ENCODE results near the gene NELL2.
"Not testable (repeated sequence)": the region's sequence is repeated elsewhere in the genome, so short reads cannot be mapped to it uniquely, and the experiment has no call there.

NELL2 gene
- 51.7 to 434 (median 160) reads per million in 9 experiments for total RNA-seq

GRCh38 chr12:44875954-44876543 is at the start of gene NELL2:
NELL2 (minus strand) TSS chr12:44876315; CDS start chr12:44875869, 446 bp downstream.
- peak within 1 kb of the TSS; percentile 80 to 89 for H3K27ac Mint-ChIP-seq
- peaks cover 23 to 32% of the 10 kb centered on the region in 2 donors for H3K27me3 Mint-ChIP-seq
- peak within 1 kb of the TSS; percentile 88 to 98 for H3K4me3 Mint-ChIP-seq
- peaks cover 9% of the 10 kb centered on the region for H3K36me3 Mint-ChIP-seq (ENCODE audit: insufficient read depth)
- DNase-seq (peak; percentile 21 to 33 (median 26)), ATAC-seq (replicated peaks) (peak; percentile 65)
- H3K9me3 Mint-ChIP-seq = peaks cover under 1 to 2% of the 10 kb centered on the region in 2 donors
- H3K4me1 Mint-ChIP-seq (ENCODE audit: low read depth in 2 of 2) = peaks cover 16 to 27% of the 10 kb centered on the region in 2 donors

GRCh38 chr12:44921736-44922135 is 45.6 kb upstream of the NELL2 start:
- no peaks in the 10 kb centered on the region for H3K4me1 Mint-ChIP-seq (ENCODE audit: low read depth in 2 of 2)
- H3K4me3 Mint-ChIP-seq = no peak overlapping the region
- H3K36me3 Mint-ChIP-seq (ENCODE audit: insufficient read depth) = no peaks in the 10 kb centered on the region
- H3K27ac Mint-ChIP-seq = no peak overlapping the region
- H3K9me3 Mint-ChIP-seq = no peaks in the 10 kb centered on the region
- DNase-seq (no peak), ATAC-seq (replicated peaks) (no peak)
- H3K27me3 Mint-ChIP-seq = peaks cover 0 to 13% of the 10 kb centered on the region in 2 donors

DNA sequence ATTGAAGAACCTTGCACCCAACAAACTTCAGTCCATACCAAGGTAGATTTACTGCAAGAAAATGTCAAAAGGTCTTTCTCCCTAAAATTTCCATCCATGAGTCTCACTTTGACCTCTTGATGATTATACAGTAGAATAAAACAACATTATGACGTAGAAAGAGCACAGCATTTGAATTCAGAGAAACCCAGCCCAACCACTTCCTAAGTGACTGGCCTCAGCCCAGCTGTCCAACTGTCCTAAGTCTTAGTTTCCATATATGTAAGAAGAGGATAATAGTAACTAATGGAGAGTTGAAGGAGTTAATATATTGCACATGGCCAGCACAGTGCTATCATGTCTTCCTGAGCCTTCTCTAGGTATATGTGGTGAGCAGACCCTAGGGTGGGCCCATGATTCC is 41.0 kb upstream of the NELL2 start:
- Mint-ChIP-seq H3K27ac (no peak overlapping the region), H3K9me3 (no peaks in the 10 kb centered on the region), H3K4me3 (no peak overlapping the region), H3K4me1 (ENCODE audit: low read depth in 2 of 2) (peaks cover 0 to 3% of the 10 kb centered on the region in 2 donors), H3K27me3 (peaks cover 0 to 7% of the 10 kb centered on the region in 2 donors), H3K36me3 (ENCODE audit: insufficient read depth) (no peaks in the 10 kb centered on the region)
- ATAC-seq (replicated peaks) = no peak
- no peak for DNase-seq

DNA sequence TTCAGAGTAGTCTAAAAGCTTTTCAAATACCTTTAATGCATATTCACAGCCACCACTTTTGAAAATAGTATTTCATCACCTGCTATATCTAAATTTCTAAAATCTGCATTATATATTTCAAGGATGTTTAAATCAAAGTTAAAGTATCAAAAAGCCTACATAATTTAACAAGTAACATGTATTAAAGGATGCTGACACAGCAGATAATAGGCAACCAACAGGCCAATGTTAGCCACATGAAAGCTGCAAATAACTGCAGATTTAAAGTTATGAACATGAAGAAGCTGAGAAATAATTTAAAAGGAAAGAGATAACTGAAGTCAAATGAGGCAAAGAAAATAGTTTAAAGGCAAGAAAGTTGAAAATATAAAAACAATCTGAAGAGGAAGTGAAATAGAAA is 39.8 kb upstream of the NELL2 start:
- H3K9me3 Mint-ChIP-seq = no peaks in the 10 kb centered on the region
- ATAC-seq (replicated peaks) = no peak
- no peaks in the 10 kb centered on the region for H3K36me3 Mint-ChIP-seq (ENCODE audit: insufficient read depth)
- H3K27ac Mint-ChIP-seq = no peak overlapping the region
- H3K27me3 Mint-ChIP-seq = peaks cover 0 to 7% of the 10 kb centered on the region in 2 donors
- no peak for DNase-seq
- H3K4me1 Mint-ChIP-seq (ENCODE audit: low read depth in 2 of 2) = peaks cover 0 to 3% of the 10 kb centered on the region in 2 donors
- H3K4me3 Mint-ChIP-seq = no peak overlapping the region

GRCh38 chr12:44904321-44904720 is 28.2 kb upstream of the NELL2 start:
- peaks cover 9 to 14% of the 10 kb centered on the region in 2 donors for H3K27me3 Mint-ChIP-seq
- no peaks in the 10 kb centered on the region for H3K36me3 Mint-ChIP-seq (ENCODE audit: insufficient read depth)
- H3K27ac Mint-ChIP-seq = no peak overlapping the region
- DNase-seq (no peak), ATAC-seq (replicated peaks) (no peak)
- H3K4me1 Mint-ChIP-seq (ENCODE audit: low read depth in 2 of 2) = no peaks in the 10 kb centered on the region
- peaks cover 1 to 6% of the 10 kb centered on the region in 2 donors for H3K9me3 Mint-ChIP-seq
- no peak overlapping the region for H3K4me3 Mint-ChIP-seq

- not testable (repeated sequence) for ATAC-seq (replicated peaks)
Observed at GRCh38 chr12:44898108-44898507, 22.0 kb upstream of the NELL2 start.

GRCh38 chr12:44889926-44890325 is 13.8 kb upstream of the NELL2 start:
- no peak for ATAC-seq (replicated peaks)
- no peaks in the 10 kb centered on the region for H3K36me3 Mint-ChIP-seq (ENCODE audit: insufficient read depth)

More at GRCh38 chr12:44898108-44898507, 22.0 kb upstream of the NELL2 start:
- Mint-ChIP-seq H3K9me3 (peaks cover 4 to 10% of the 10 kb centered on the region in 2 donors), H3K27me3 (peaks cover 31% of the 10 kb centered on the region in 2 donors)
- not testable (repeated sequence) for H3K27ac Mint-ChIP-seq; DNase-seq; H3K4me3 Mint-ChIP-seq; H3K4me1 Mint-ChIP-seq (ENCODE audit: low read depth in 2 of 2); H3K36me3 Mint-ChIP-seq (ENCODE audit: insufficient read depth)

GRCh38 chr12:44889162-44889561 is 13.0 kb upstream of the NELL2 start:
- ATAC-seq (replicated peaks) (no peak), DNase-seq (no peak)
- Mint-ChIP-seq H3K4me1 (ENCODE audit: low read depth in 2 of 2) (no peaks in the 10 kb centered on the region), H3K4me3 (no peak overlapping the region), H3K36me3 (ENCODE audit: insufficient read depth) (no peaks in the 10 kb centered on the region), H3K27ac (no peak overlapping the region), H3K9me3 (no peaks in the 10 kb centered on the region), H3K27me3 (no peaks in the 10 kb centered on the region)

More at GRCh38 chr12:44889926-44890325, 13.8 kb upstream of the NELL2 start:
- H3K27me3 Mint-ChIP-seq = peaks cover 0 to 4% of the 10 kb centered on the region in 2 donors
- DNase-seq = no peak
- H3K9me3 Mint-ChIP-seq = no peaks in the 10 kb centered on the region
- H3K4me3 Mint-ChIP-seq = no peak overlapping the region
- no peak overlapping the region for H3K27ac Mint-ChIP-seq
- H3K4me1 Mint-ChIP-seq (ENCODE audit: low read depth in 2 of 2) = no peaks in the 10 kb centered on the region

DNA sequence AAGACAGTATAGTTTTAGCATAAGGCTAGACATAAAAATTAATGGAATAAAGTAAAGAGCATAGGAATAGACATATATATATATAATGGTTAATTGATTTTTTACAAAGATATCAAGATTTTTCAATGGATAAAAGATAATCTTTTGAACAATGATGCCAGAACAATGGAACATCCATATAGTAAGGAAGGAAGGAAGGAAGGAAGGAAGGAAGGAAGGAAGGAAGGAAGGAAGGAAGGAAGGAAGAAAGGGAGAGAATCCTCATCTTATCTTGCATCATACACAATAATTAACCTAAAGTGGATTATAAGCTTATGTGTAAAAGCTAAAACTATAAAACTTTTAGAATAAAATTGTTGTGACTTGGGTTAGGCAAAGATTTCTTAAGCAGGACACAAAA is 9.8 kb upstream of the NELL2 start:
- no peak for DNase-seq
- H3K27me3 Mint-ChIP-seq = no peaks in the 10 kb centered on the region
- no peak overlapping the region for H3K27ac Mint-ChIP-seq
- no peak for ATAC-seq (replicated peaks)
- peaks cover 2 to 8% of the 10 kb centered on the region in 2 donors for H3K9me3 Mint-ChIP-seq
- no peak overlapping the region for H3K4me3 Mint-ChIP-seq
- no peaks in the 10 kb centered on the region for H3K4me1 Mint-ChIP-seq (ENCODE audit: low read depth in 2 of 2)
- no peaks in the 10 kb centered on the region for H3K36me3 Mint-ChIP-seq (ENCODE audit: insufficient read depth)

DNA sequence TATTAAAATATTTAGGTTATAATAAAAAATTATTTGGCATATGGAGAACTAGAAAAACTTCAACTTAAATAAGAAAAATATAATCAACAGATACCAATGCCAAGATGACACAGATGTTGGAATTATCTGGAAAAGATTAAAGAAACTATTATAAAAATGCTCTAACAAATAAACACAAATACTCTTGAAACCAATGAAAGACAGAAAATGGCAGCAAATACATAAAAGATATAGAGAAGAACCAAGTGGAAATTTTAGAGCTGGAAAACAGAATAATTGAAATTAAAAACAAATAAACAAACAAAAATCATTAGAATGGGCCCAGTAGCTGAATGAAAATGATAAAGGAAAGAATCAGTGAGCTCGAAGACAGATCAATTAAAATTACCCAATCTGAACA is 5.1 kb upstream of the NELL2 start:
- peaks cover 4% of the 10 kb centered on the region for H3K36me3 Mint-ChIP-seq (ENCODE audit: insufficient read depth)
- no peak overlapping the region for H3K27ac Mint-ChIP-seq
- peaks cover 9 to 10% of the 10 kb centered on the region in 2 donors for H3K27me3 Mint-ChIP-seq
- no peak for DNase-seq
- peaks cover 4 to 8% of the 10 kb centered on the region in 2 donors for H3K9me3 Mint-ChIP-seq
- peaks cover 6 to 8% of the 10 kb centered on the region in 2 donors for H3K4me1 Mint-ChIP-seq (ENCODE audit: low read depth in 2 of 2)
- ATAC-seq (replicated peaks) = no peak
- no peak overlapping the region for H3K4me3 Mint-ChIP-seq

DNA sequence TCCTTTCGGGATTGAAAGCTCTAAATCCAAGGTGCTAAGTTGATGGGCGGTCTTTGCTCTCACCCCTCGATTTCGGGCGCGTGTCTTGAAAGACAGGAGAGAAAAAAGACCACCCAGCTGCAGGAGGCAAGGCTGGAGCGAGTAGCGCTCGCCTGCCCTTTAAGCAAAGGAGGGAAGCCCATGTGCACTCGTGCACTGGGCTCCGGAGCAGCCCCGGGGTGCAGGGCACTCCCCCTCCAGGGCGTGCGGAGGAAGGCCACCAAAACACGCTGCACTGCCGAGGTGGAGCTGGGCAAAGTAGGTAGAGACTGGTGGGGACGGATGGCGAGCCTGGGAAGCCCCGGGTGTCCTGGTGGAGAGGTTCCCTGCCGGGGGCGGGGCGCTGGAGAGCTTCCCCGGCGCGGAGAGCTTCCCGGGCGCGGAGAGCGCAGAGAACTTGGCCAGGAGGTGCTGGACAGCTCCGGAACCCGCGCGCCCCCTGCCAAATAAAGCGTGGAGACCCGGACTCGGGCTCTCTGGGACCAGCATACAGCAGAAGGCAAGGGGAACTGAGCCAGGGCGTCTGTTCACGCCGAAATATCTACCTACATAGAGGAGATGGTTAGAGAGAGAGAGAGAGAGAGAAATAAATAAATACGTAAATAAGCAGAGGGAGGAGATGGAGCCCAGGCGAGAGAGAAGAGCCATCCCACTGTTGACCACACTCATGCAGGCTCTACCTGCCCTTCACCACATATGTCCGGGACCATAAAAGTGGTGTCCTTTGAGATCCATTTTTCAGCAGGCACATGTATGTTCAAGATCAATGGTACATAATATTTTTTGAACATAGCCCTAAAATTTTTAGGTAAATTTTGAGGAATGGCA is 662 bp upstream of the NELL2 start:
- Mint-ChIP-seq H3K4me1 (ENCODE audit: low read depth in 2 of 2) (peaks cover 16 to 23% of the 10 kb centered on the region in 2 donors), H3K9me3 (peaks cover 4 to 8% of the 10 kb centered on the region in 2 donors), H3K27me3 (peaks cover 23 to 31% of the 10 kb centered on the region in 2 donors), H3K27ac (peak overlapping the region in 1 of 2 donors; percentile 89), H3K4me3 (peak overlapping the region; percentile 88 to 98), H3K36me3 (ENCODE audit: insufficient read depth) (peaks cover 9% of the 10 kb centered on the region)
- peak; percentile 34 to 47 (median 41) for DNase-seq
- peak; percentile 80 for ATAC-seq (replicated peaks)

GRCh38 chr12:44875417-44875953 is 630 bp downstream of the NELL2 start:
- peaks cover 9% of the 10 kb centered on the region for H3K36me3 Mint-ChIP-seq (ENCODE audit: insufficient read depth)
- peak overlapping the region; percentile 88 to 98 for H3K4me3 Mint-ChIP-seq
- H3K27ac Mint-ChIP-seq = peak overlapping the region; percentile 80 to 89
- H3K4me1 Mint-ChIP-seq (ENCODE audit: low read depth in 2 of 2) = peaks cover 16 to 27% of the 10 kb centered on the region in 2 donors
- DNase-seq (peak in 1 of 3 experiments; percentile 8), ATAC-seq (replicated peaks) (peak; percentile 16)
- H3K27me3 Mint-ChIP-seq = peaks cover 23 to 38% of the 10 kb centered on the region in 2 donors
- peaks cover 0 to 4% of the 10 kb centered on the region in 2 donors for H3K9me3 Mint-ChIP-seq

GRCh38 chr12:44874981-44875416 is 1.1 kb downstream of the NELL2 start:
- DNase-seq (peak; percentile 4 to 15 (median 4)), ATAC-seq (replicated peaks) (no peak)
- peaks cover 0 to 4% of the 10 kb centered on the region in 2 donors for H3K9me3 Mint-ChIP-seq
- H3K4me1 Mint-ChIP-seq (ENCODE audit: low read depth in 2 of 2) = peaks cover 16 to 29% of the 10 kb centered on the region in 2 donors
- peaks cover 23 to 43% of the 10 kb centered on the region in 2 donors for H3K27me3 Mint-ChIP-seq
- peaks cover 9% of the 10 kb centered on the region for H3K36me3 Mint-ChIP-seq (ENCODE audit: insufficient read depth)
- peak overlapping the region; percentile 88 to 98 for H3K4me3 Mint-ChIP-seq
- H3K27ac Mint-ChIP-seq = peak overlapping the region; percentile 80 to 89

Data from effector memory CD8-positive, alpha-beta T cell (primary cell).